ENCODE measurements around the gene DCUN1D3.

The DCUN1D3 gene

GRCh38 chr16:20918486-20919239 is 18.5 kb upstream of the DCUN1D3 start:
- no peak for ATAC-seq

GRCh38 chr16:20916942-20917341 is 16.8 kb upstream of the DCUN1D3 start:
- no peak for ATAC-seq

- no peak for ATAC-seq
Measured at GRCh38 chr16:20916289-20916688, 16.1 kb upstream of the DCUN1D3 start.

- ATAC-seq = peak in 1 of 2 donors; percentile 22
Measured at GRCh38 chr16:20911361-20911760, 11.2 kb upstream of the DCUN1D3 start.

GRCh38 chr16:20910781-20911321 is 10.7 kb upstream of the DCUN1D3 start:
- peak; percentile 83 to 87 for ATAC-seq

GRCh38 chr16:20906341-20907255 is 6.4 kb upstream of the DCUN1D3 start:
- ATAC-seq = no peak

GRCh38 chr16:20905576-20905975 is 5.4 kb upstream of the DCUN1D3 start:
- ATAC-seq = no peak

GRCh38 chr16:20904507-20905081 is 4.4 kb upstream of the DCUN1D3 start:
- ATAC-seq = no peak

GRCh38 chr16:20903899-20904506 is 3.8 kb upstream of the DCUN1D3 start:
- ATAC-seq = no peak

GRCh38 chr16:20903116-20903898 is 3.1 kb upstream of the DCUN1D3 start:
- no peak for ATAC-seq

GRCh38 chr16:20902426-20902825 is 2.3 kb upstream of the DCUN1D3 start:
- no peak for ATAC-seq

- no peak for ATAC-seq
Measured at GRCh38 chr16:20901436-20902112, 1.4 kb upstream of the DCUN1D3 start.

GRCh38 chr16:20901068-20901435 is 894 bp upstream of the DCUN1D3 start:
- ATAC-seq = no peak

- ATAC-seq = no peak
Measured at GRCh38 chr16:20899477-20900298, 470 bp downstream of the DCUN1D3 start.

- ATAC-seq = no peak
Measured at GRCh38 chr16:20899071-20899470, 1.1 kb downstream of the DCUN1D3 start.

- no peak for ATAC-seq
Measured at GRCh38 chr16:20897922-20898321, 2.2 kb downstream of the DCUN1D3 start.

- no peak for ATAC-seq
Measured at GRCh38 chr16:20897253-20897897, 2.8 kb downstream of the DCUN1D3 start.

GRCh38 chr16:20894388-20894787 is 5.8 kb downstream of the DCUN1D3 start:
- no peak for ATAC-seq

GRCh38 chr16:20889625-20890275 is 10.4 kb downstream of the DCUN1D3 start:
- ATAC-seq = no peak
